ENCODE results near the gene DNAJA2.
"Not testable (repeated sequence)": the region's sequence is repeated elsewhere in the genome, so short reads cannot be mapped to it uniquely, and the experiment has no call there.

The DNAJA2 gene

GRCh38 chr16:46973207-46973995 is at the start of gene DNAJA2:
Gene DNAJA2, minus strand, starts transcription at chr16:46973674. Its CDS starts 102 bp downstream, at chr16:46973572.
- peak; percentile 80 to 90 for DNase-seq (ENCODE audit: low read depth in 2 of 2)

- no peak for DNase-seq (ENCODE audit: low read depth in 2 of 2)
These were observed 46.1 kb upstream of the DNAJA2 start for GRCh38 chr16:47019568-47019967.

GRCh38 chr16:47018223-47018891 is 44.9 kb upstream of the DNAJA2 start:
- DNase-seq (ENCODE audit: low read depth in 2 of 2) = no peak

GRCh38 chr16:47017636-47018035 is 44.2 kb upstream of the DNAJA2 start:
- DNase-seq (ENCODE audit: low read depth in 2 of 2) = no peak

- no peak for DNase-seq (ENCODE audit: low read depth in 2 of 2)
These were observed 43.2 kb upstream of the DNAJA2 start for GRCh38 chr16:47016700-47017133.

- no peak for DNase-seq (ENCODE audit: low read depth in 2 of 2)
These were observed 40.4 kb upstream of the DNAJA2 start for GRCh38 chr16:47013910-47014309.

DNA sequence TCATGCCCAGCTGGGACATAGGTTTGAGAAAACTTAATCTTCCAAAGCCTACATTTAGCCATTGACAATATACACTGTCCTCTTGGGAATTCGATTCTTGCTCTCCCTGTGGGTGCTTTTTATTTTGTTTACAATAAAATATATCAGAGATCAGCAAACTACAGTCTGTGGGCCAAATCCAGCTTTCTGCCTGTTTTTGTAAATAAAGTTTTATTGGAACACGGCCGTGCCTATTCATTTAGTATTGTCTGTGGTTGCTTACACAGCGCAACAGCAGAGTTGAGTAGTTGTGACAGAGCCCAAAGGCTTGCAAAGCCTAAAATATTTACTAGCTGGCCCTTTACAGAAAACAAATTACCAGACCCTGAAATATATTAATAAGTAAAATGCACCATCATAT is 39.7 kb upstream of the DNAJA2 start:
- no peak for DNase-seq (ENCODE audit: low read depth in 2 of 2)

GRCh38 chr16:47010812-47011211 is 37.3 kb upstream of the DNAJA2 start:
- DNase-seq (ENCODE audit: low read depth in 2 of 2) = not testable (repeated sequence)

- no peak for DNase-seq (ENCODE audit: low read depth in 2 of 2)
These were observed 35.1 kb upstream of the DNAJA2 start for GRCh38 chr16:47008612-47009011.

DNA sequence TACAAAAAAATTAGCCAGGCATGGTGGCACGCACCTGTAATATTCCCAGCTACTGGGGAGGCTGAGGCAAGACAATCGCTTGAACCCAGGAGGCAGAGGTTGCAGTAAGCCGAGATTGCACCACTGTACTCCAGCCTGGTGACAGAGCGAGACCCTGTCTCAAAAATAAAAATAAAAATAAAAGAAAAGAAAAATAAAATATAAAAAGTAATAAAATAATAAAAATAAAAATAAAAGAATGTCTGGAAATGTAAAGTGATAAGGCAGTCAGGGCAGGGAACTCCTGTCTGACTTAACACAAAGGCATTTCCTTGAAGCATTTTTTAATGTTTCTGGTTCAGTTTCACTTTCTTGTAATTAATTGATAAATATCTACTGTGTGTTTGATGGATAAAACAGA is 34.7 kb upstream of the DNAJA2 start:
- no peak for DNase-seq (ENCODE audit: low read depth in 2 of 2)

DNA sequence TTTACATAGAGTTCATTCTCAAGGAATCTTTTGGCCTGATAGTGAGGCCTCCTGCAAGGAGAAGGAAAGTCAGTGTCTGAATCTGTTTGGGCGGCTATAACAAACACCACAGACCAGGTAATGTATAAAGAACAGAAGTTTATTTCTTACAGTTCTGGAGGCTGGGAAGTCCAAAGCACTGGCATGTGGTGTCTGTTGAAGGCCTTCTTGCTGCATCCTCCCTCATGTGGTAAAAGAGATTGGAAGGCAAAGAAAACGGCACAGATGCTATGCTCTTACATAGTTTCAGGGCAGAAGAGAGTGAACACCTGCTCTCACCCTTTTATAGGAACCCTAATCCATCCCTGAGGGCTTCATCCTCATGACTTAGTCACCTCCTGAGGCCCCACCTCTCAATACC is 31.2 kb upstream of the DNAJA2 start:
- DNase-seq (ENCODE audit: low read depth in 2 of 2) = no peak

GRCh38 chr16:47000066-47000465 is 26.6 kb upstream of the DNAJA2 start:
- not testable (repeated sequence) for DNase-seq (ENCODE audit: low read depth in 2 of 2)

DNA sequence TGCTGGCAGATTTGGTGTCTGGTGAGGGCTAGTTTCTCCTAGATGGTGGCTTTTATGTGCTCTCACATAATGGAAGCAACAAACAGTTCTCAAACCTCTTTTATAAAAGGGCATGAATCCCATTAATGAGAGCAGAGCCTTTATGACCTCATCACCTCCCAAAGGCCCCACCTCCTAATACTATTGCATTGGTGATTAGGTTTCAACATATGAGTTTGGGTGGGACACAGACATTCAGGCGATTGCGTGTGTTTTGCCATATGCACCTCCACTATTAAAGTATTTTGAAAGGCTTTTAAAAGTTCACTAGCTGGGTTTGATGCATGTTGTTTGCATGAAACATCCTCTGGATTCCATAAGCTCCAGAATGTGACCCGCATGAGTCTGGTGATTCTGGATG is 24.4 kb upstream of the DNAJA2 start:
- no peak for DNase-seq (ENCODE audit: low read depth in 2 of 2)

- DNase-seq (ENCODE audit: low read depth in 2 of 2) = no peak
These were observed 23.5 kb upstream of the DNAJA2 start for GRCh38 chr16:46996952-46997458.

GRCh38 chr16:46996391-46996790 is 22.9 kb upstream of the DNAJA2 start:
- DNase-seq (ENCODE audit: low read depth in 2 of 2) = no peak

- DNase-seq (ENCODE audit: low read depth in 2 of 2) = no peak
These were observed 18.5 kb upstream of the DNAJA2 start for GRCh38 chr16:46991729-46992704.

GRCh38 chr16:46986896-46987295 is 13.4 kb upstream of the DNAJA2 start:
- DNase-seq (ENCODE audit: low read depth in 2 of 2) = no peak

GRCh38 chr16:46986438-46986837 is 13.0 kb upstream of the DNAJA2 start:
- DNase-seq (ENCODE audit: low read depth in 2 of 2) = no peak

DNA sequence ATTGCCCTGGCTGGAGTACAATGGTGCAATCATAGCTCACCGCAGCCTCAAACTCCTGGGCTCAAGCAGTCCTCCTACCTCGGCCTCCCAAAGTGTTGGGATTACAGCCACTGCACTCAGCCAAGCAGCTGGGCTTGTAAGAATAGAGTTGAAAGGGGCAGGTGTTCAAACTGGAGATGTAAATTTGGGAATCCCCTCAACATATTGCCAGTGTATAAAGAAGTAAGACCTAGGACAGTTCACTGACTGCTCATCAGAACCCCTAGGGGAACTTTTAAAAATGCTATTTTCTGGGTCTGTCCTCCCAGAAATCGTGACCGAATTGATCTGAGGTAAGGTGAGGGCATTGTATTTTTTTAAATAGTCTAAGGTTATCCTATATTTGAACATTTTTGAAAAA is 8.9 kb upstream of the DNAJA2 start:
- no peak for DNase-seq (ENCODE audit: low read depth in 2 of 2)

DNA sequence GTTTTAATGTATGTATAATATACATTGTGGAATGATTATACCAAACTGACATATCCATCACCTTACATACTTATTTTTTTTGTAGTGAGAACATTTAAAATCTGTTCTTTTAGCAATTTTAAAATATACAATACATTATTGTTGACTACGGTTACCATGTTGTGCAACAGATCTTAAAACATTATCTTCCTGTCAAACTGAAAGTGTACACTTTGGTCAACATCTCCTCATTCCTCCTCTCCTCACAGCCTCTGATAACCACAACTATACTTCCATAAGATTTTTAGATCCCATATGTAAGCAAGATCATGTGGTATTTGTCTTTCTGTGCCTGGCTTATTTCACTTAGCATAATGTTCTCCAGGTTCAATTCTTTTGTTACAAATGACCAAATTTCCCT is 7.5 kb upstream of the DNAJA2 start:
- DNase-seq (ENCODE audit: low read depth in 2 of 2) = no peak

GRCh38 chr16:46976550-46976949 is 3.1 kb upstream of the DNAJA2 start:
- DNase-seq (ENCODE audit: low read depth in 2 of 2) = no peak

DNA sequence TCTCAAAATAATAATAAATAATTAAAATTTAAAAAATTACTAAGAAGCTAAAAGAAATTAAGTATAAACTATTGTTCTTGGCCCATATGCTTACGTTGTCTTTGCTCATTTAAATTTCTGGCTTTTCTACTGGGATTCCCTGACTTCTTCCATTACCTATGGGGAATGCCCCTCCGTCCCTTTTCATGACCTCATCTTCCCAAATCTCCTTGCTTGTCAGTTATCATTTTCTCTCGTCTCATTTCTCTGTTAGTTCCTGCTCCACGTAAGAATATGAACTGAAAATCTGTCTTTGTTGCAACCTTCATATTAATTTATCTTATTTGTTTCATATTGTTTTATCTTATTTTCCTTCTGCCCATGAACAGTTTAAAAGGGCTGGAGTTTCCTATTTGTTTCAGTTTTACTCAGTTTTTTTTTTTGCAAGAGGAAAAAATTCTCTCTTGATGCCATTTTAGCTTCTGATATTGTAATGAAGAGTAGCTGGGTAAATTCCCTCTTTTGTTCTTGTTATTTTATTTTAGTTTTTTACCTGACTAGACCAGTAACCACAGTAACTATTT is 2.5 kb upstream of the DNAJA2 start:
- DNase-seq (ENCODE audit: low read depth in 2 of 2) = no peak
